ENCODE data around the gene SCG2.

The SCG2 gene

GRCh38 chr2:223570784-223571183, 31.4 kb downstream of the SCG2 start:
- DNase-seq, result no peak

- peak in 1 of 2 experiments; percentile 20 for DNase-seq
These were observed 35.8 kb downstream of the SCG2 start for GRCh38 chr2:223566396-223566795.

GRCh38 chr2:223563462-223563861, 38.7 kb downstream of the SCG2 start:
- peak; percentile 63 to 92 for DNase-seq

GRCh38 chr2:223562078-223562477, 40.1 kb downstream of the SCG2 start:
- DNase-seq, result no peak

GRCh38 chr2:223560749-223561435, 41.3 kb downstream of the SCG2 start:
- DNase-seq, result no peak

GRCh38 chr2:223558970-223559369, 43.2 kb downstream of the SCG2 start:
- no peak for DNase-seq

GRCh38 chr2:223554923-223555322, 47.2 kb downstream of the SCG2 start:
- DNase-seq, result no peak

- peak; percentile 84 to 98 for DNase-seq
These were observed 52.9 kb downstream of the SCG2 start for GRCh38 chr2:223549215-223549614.

- DNase-seq, result peak in 1 of 2 experiments; percentile 25
These were observed 54.0 kb downstream of the SCG2 start for GRCh38 chr2:223548194-223548593.
